Body of pancreas (tissue), 4 donors: ENCODE results near the gene FITM1.

Experiments used
- POLR2A ChIP-seq, 3 donors: fragments of 450-650 bp; IDR thresholded peaks; one replicate each; pipeline ENCODE4 v1.6.1; 2016; ENCODE audit warnings: antibody characterized with exemption in 3 of 3, mild to moderate bottlenecking in 2 of 3
- TF ChIP-seq, protein P1 (sequence below), 7 experiments: fragments of 450-650 bp in 4 of 7; fragments of 200-600 bp in 3 of 7; sonication (generic) in 3 of 7; IDR thresholded peaks; one replicate each; pipeline ENCODE4 v1.5.1; 2016 to 2019; ENCODE audit warnings: antibody characterized with exemption in 7 of 7

DNA sequence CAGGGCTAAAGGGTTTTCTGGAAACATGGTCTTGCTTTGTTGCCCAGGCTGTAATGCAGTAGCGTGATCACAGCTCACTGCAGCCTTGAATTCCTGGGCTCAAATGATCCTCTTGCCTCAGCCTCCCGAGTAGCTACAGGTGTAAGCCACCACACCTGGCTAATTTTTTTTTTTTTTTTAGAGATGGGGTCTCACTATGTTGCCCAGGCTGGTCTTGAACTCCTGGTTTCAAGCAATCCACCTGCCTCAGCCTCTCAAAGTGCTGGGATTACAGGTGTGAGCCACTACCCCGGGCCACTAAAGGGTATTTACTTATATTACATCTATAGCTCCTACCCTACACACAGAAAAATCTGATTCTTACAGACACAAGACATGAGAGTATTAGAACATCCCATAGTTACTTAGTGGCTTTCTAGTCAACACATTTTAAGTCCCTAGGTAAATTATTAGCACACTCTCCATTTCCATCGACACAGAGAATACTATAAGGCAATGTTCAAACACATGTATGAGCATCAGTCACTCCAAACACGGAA, 22.1 kb upstream of the FITM1 start:
- TF ChIP-seq, protein P1, sequence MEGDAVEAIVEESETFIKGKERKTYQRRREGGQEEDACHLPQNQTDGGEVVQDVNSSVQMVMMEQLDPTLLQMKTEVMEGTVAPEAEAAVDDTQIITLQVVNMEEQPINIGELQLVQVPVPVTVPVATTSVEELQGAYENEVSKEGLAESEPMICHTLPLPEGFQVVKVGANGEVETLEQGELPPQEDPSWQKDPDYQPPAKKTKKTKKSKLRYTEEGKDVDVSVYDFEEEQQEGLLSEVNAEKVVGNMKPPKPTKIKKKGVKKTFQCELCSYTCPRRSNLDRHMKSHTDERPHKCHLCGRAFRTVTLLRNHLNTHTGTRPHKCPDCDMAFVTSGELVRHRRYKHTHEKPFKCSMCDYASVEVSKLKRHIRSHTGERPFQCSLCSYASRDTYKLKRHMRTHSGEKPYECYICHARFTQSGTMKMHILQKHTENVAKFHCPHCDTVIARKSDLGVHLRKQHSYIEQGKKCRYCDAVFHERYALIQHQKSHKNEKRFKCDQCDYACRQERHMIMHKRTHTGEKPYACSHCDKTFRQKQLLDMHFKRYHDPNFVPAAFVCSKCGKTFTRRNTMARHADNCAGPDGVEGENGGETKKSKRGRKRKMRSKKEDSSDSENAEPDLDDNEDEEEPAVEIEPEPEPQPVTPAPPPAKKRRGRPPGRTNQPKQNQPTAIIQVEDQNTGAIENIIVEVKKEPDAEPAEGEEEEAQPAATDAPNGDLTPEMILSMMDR (IDR thresholded peaks at IDR 0.05) = no peak
- peak in 1 of 3 donors; percentile 21 for TF ChIP-seq POLR2A (IDR thresholded peaks at IDR 0.05)
